Gastrocnemius medialis (tissue), 4 donors: Measurements from ENCODE around the gene SHLD1. TPM values are rescaled to one million over a fixed set of nuclear protein-coding genes. Genes with fewer than 3 reads are reported as not detected.

Source experiments
- ATAC-seq, 2 donors: fragments of 150-250 bp; one replicate each; pipeline ENCODE4 v1.9.1; 2016
- DNase-seq, 2 donors: peaks; one replicate each; pipeline ENCODE4 v3.0.0-alpha.2; 2019
- H3K27ac ChIP-seq, 4 donors: fragments of 200-600 bp; sonication (generic); 1 replicate in 1 of 4; 2 replicates in 3 of 4; pipeline ENCODE4 v1.5.1; 2016 to 2018; ENCODE audit warnings: mild to moderate bottlenecking in 2 of 4, moderate library complexity in 1 of 4
- H3K27me3 ChIP-seq, 3 donors: fragments of 200-600 bp; sonication (generic) in 2 of 3; 1 replicate in 1 of 3; 2 replicates in 2 of 3; pipeline versions ENCODE4 v1.5.1 to v1.6.0; 2016 to 2019; ENCODE audit warnings: mild to moderate bottlenecking in 1 of 3, moderate library complexity in 1 of 3
- H3K36me3 ChIP-seq, 2 donors: fragments of 200-600 bp; sonication (generic) in 1 of 2; one replicate each; pipeline ENCODE4 v1.5.1; 2017 to 2018
- H3K4me1 ChIP-seq, 2 donors: fragments of 200-600 bp; sonication (generic) in 1 of 2; one replicate each; pipeline ENCODE4 v1.5.1; 2016 to 2017; ENCODE audit warnings: mild to moderate bottlenecking in 2 of 2
- H3K4me3 ChIP-seq, 4 donors: fragments of 200-600 bp; sonication (generic) in 3 of 4; 1 replicate in 1 of 4; 2 replicates in 3 of 4; pipeline ENCODE4 v1.5.1; 2016 to 2019; ENCODE audit warnings: mild to moderate bottlenecking in 2 of 4
- H3K9me3 ChIP-seq, 3 donors: fragments of 200-600 bp; sonication (generic) in 2 of 3; 1 replicate in 1 of 3; 2 replicates in 2 of 3; pipeline ENCODE4 v1.5.1; 2016 to 2019
- POLR2A ChIP-seq, 2 donors: fragments of 450-650 bp; IDR thresholded peaks; one replicate each; pipeline ENCODE4 v1.6.1; 2017; ENCODE audit warnings: antibody characterized with exemption in 2 of 2, mild to moderate bottlenecking in 2 of 2, moderate library complexity in 2 of 2
- in situ Hi-C, 4 donors: fragments of 200-750 bp; cut with MboI; loops; one replicate each; pipeline versions ENCODE4 v1.15.0 to v1.8.0; 2017; ENCODE audit warnings: low sequenced_read_pairs in 4 of 4
- intact Hi-C: fragments of 100-400 bp; cut with DNase I; formaldehyde crosslinking; loops from one replicate; pipeline ENCODE4 v1.15.1; 2023; ENCODE audit warnings: low total_unique reads
- total RNA-seq, 4 donors: library from RNA; depleted of rRNA; stranded (reverse); fragments of >200 nt; gene quantifications; one replicate each; pipeline versions ENCODE4 v1.1.0 to v1.2.3, GENCODE V29; 2016
- TF ChIP-seq, protein P1 (sequence below), 5 experiments: fragments of 450-650 bp in 3 of 5; fragments of 200-600 bp in 2 of 5; sonication (generic) in 2 of 5; IDR thresholded peaks in 4 of 5; conservative IDR thresholded peaks in 1 of 5; 1 replicate in 4 of 5; 2 replicates in 1 of 5; pipeline ENCODE4 v1.5.1; 2016 to 2019; ENCODE audit warnings: antibody characterized with exemption in 5 of 5, mild to moderate bottlenecking in 3 of 5, moderate library complexity in 3 of 5

The SHLD1 gene
- total RNA-seq, 4 donors from 2014 or later, result 5.4 to 7.1 (median 5.8) TPM

DNA sequence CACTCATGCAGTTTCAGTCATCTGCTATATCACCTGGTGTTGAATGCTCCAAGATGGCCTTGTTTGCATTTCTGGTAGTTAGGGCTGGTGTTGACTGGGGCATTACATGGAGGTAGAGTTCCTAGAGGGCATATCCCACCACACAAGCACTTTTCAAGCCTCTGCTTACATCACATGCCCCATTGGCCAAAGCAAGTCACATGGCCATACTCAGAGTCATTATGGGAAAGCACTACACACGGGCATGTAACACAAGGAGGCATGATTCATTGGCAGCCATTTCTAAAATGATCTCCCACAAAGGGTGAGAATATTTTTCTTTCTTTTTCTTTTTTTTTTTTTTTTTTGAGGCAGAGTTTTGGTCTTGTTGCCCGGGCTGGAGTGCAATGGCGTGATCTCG lies 126.9 kb downstream of the SHLD1 start:
- Histone ChIP-seq H3K27me3 (no peaks in the 10 kb centered on the region), H3K9me3 (no peaks in the 10 kb centered on the region), H3K36me3 (no peaks in the 10 kb centered on the region), H3K4me3 (no peak overlapping the region), H3K27ac (no peak overlapping the region), H3K4me1 (no peaks in the 10 kb centered on the region)
- no peak for TF ChIP-seq POLR2A (IDR thresholded peaks at IDR 0.05)
- TF ChIP-seq, protein P1, sequence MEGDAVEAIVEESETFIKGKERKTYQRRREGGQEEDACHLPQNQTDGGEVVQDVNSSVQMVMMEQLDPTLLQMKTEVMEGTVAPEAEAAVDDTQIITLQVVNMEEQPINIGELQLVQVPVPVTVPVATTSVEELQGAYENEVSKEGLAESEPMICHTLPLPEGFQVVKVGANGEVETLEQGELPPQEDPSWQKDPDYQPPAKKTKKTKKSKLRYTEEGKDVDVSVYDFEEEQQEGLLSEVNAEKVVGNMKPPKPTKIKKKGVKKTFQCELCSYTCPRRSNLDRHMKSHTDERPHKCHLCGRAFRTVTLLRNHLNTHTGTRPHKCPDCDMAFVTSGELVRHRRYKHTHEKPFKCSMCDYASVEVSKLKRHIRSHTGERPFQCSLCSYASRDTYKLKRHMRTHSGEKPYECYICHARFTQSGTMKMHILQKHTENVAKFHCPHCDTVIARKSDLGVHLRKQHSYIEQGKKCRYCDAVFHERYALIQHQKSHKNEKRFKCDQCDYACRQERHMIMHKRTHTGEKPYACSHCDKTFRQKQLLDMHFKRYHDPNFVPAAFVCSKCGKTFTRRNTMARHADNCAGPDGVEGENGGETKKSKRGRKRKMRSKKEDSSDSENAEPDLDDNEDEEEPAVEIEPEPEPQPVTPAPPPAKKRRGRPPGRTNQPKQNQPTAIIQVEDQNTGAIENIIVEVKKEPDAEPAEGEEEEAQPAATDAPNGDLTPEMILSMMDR (IDR thresholded peaks at IDR 0.05 in 4 of 5, conservative IDR thresholded peaks at IDR 0.05 in 1 of 5), result no peak
- intact Hi-C loops, result no loop called here
- in situ Hi-C loops, result no loop called here
- ATAC-seq (no peak), DNase-seq (no peak)

DNA sequence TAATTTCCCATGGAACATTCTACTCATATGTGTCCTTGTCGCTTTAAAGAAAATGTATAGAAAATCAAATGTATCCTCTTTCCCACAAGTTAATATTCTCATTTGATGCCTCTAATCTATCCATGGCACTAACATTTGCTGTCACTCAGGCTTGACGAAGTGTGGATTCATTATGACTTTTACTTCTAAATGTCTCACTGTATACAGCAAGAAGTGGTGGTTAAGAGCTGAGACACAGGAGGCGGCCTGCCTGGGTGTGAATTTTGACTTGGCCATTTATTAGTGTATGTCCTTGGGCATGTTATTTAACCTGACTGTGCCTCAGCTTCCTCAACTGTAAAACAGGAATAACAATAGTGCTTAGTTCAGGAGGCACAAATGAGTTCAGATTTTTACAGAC lies 130.1 kb downstream of the SHLD1 start:
- ATAC-seq (no peak), DNase-seq (no peak)
- H3K27ac ChIP-seq, result no peak overlapping the region
- H3K4me1 ChIP-seq, result peaks cover 7 to 13% of the 10 kb centered on the region in 2 donors
- H3K36me3 ChIP-seq, result no peaks in the 10 kb centered on the region
- no peak for TF ChIP-seq POLR2A (IDR thresholded peaks at IDR 0.05)
- TF ChIP-seq, protein P1 (IDR thresholded peaks at IDR 0.05 in 4 of 5, conservative IDR thresholded peaks at IDR 0.05 in 1 of 5), result no peak
- in situ Hi-C loops (no loop called here), intact Hi-C loops (loop anchor here (10.0 kb wide), 1 partner anchor 756 kb away; the partner anchor contains the start of gene CDS2)
- no peaks in the 10 kb centered on the region for H3K9me3 ChIP-seq
- no peaks in the 10 kb centered on the region for H3K27me3 ChIP-seq
- H3K4me3 ChIP-seq, result no peak overlapping the region

DNA sequence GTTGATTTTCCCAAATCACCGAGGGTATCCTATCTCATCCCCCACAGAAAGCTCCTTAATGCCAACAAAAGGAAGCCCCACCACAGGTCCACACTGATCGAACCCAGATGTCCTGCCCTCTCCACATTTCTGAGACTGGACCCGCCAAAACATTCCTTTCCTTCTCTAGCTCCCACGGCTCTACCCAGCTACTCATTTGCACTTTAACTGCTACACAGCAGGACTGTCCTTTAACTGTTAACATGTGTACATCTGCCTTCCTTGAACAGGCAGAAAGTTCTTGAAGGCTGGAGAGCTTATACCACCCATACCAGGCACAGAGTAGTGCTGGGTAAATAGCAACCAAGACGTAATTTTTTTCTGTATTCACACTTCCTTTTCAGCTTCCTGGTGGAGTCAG lies 131.5 kb downstream of the SHLD1 start:
- in situ Hi-C loops (no loop called here), intact Hi-C loops (loop anchor here (10.0 kb wide), 1 partner anchor 757 kb away; the partner anchor contains the start of gene CDS2)

DNA sequence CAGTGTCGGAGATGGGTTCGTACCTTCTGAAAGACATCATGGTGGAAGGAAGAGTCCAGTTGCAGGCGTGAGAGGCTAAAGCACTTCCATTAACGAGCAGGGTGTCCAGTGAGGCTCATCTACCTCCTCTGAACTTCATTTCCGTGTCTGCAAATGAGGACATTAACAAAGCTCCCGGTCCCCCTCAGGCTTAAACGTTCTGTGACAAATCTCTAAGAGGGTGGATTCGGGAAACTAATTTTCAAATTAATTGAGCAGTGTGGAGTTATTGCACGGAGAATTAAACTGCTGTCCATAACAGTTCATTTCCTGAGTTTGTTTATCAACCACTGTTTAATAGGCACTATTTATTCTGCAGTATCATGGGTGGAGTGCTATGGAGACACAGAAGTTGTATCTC lies 132.0 kb downstream of the SHLD1 start:
- intact Hi-C loops (loop anchor here (10.0 kb wide), 1 partner anchor 757 kb away; the partner anchor contains the start of gene CDS2), in situ Hi-C loops (no loop called here)
- H3K27ac ChIP-seq, result no peak overlapping the region
- no peak overlapping the region for H3K4me3 ChIP-seq
- no peaks in the 10 kb centered on the region for H3K9me3 ChIP-seq
- DNase-seq (no peak), ATAC-seq (no peak)
- peaks cover 15 to 25% of the 10 kb centered on the region in 2 donors for H3K4me1 ChIP-seq
- TF ChIP-seq POLR2A (IDR thresholded peaks at IDR 0.05), result no peak
- TF ChIP-seq, protein P1 (IDR thresholded peaks at IDR 0.05 in 4 of 5, conservative IDR thresholded peaks at IDR 0.05 in 1 of 5), result no peak
- no peaks in the 10 kb centered on the region for H3K36me3 ChIP-seq
- H3K27me3 ChIP-seq, result no peaks in the 10 kb centered on the region

More for the DNA sequence above, 131.5 kb downstream of the SHLD1 start:
- H3K4me3 ChIP-seq, result no peak overlapping the region
- no peak overlapping the region for H3K27ac ChIP-seq
- H3K36me3 ChIP-seq, result no peaks in the 10 kb centered on the region
- no peak for ATAC-seq
- no peak for TF ChIP-seq POLR2A (IDR thresholded peaks at IDR 0.05)
- TF ChIP-seq, protein P1 (IDR thresholded peaks at IDR 0.05 in 4 of 5, conservative IDR thresholded peaks at IDR 0.05 in 1 of 5), result no peak
- no peak for DNase-seq
- peaks cover 13 to 25% of the 10 kb centered on the region in 2 donors for H3K4me1 ChIP-seq
- no peaks in the 10 kb centered on the region for H3K9me3 ChIP-seq
- no peaks in the 10 kb centered on the region for H3K27me3 ChIP-seq
